C4-2B (cell line): ENCODE measurements around the gene BHLHA15.

Experiments used
- ZFX ChIP-seq: fragments of 450-650 bp; IDR thresholded peaks from 2 replicates; pipeline ENCODE4 v1.6.1; 2017
- TF ChIP-seq, protein P1 (sequence below): fragments of 450-650 bp; conservative IDR thresholded peaks from 2 replicates; pipeline ENCODE4 v1.5.1; 2017; ENCODE audit warnings: mild to moderate bottlenecking

DNA sequence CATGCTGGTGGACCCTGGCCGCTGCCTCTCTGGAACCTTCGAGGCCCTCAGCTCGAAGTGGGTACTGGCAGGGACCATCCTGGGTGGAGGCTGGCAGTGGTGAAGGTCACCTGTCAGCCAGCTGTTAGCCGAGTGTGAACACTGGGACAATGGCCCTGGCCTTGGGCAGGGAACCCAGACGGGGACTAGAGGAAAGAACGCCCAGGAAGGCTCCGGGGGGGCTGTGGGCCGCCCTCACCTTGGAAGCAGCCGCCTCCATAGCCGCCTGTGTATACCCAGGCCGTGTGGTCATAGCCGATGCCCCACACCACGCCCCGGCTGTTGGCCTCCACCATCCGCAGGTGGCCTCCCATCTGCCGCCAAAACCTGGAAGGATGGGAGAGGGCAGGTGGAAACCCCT lies 17.6 kb downstream of the BHLHA15 start:
- TF ChIP-seq, protein P1, sequence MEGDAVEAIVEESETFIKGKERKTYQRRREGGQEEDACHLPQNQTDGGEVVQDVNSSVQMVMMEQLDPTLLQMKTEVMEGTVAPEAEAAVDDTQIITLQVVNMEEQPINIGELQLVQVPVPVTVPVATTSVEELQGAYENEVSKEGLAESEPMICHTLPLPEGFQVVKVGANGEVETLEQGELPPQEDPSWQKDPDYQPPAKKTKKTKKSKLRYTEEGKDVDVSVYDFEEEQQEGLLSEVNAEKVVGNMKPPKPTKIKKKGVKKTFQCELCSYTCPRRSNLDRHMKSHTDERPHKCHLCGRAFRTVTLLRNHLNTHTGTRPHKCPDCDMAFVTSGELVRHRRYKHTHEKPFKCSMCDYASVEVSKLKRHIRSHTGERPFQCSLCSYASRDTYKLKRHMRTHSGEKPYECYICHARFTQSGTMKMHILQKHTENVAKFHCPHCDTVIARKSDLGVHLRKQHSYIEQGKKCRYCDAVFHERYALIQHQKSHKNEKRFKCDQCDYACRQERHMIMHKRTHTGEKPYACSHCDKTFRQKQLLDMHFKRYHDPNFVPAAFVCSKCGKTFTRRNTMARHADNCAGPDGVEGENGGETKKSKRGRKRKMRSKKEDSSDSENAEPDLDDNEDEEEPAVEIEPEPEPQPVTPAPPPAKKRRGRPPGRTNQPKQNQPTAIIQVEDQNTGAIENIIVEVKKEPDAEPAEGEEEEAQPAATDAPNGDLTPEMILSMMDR: no peak
- no peak for TF ChIP-seq ZFX
